HG03520 (cell line): ENCODE results near the gene STK32A.

ENCODE experiments used
- ATAC-seq: cut with Tn5 transposase; IDR thresholded peaks from one replicate; pipeline ENCODE4 v1.9.1; 2021; ENCODE audit warnings: mild to moderate bottlenecking, moderate library complexity; ENCODE audit not compliant: unreplicated experiment

Gene STK32A

DNA sequence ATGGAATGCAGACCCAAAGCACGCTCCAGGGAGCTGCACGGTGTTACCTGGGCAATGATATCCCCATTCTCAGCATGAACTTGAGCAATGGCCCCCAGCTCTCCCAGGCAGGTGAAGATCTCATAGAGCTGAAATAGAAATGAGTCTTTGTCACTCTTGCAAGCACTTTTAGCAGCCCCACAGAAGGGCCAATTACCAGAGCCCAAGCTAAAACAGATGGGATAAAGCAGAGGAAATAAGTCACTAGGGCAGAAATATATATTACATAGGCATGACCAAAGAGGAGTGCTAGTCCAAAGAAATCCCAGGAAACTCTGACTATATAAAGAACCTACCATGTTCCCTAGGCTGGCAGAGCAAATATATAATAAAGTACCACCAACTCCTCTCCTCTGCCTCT, 177.7 kb downstream of the STK32A start:
- ATAC-seq: no peak

DNA sequence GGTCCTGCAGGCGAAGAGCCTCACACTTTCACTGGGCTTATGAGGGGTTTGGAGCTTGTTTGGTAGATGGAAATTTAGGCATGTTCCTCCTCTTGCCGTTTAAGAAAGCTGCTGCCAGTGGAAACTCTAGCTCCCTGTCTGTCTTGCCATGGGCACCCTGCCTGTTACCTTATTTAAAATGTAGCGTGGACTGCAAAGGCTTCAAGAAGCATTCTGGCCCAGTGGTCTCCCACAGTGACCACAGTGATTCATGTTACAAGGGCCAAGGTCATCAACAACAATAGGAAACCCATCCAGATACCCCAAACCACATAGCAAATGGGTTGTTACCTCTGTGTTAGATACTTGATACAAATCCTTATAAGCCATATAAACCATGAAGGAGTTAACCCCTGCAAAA, 178.4 kb downstream of the STK32A start:
- no peak for ATAC-seq

DNA sequence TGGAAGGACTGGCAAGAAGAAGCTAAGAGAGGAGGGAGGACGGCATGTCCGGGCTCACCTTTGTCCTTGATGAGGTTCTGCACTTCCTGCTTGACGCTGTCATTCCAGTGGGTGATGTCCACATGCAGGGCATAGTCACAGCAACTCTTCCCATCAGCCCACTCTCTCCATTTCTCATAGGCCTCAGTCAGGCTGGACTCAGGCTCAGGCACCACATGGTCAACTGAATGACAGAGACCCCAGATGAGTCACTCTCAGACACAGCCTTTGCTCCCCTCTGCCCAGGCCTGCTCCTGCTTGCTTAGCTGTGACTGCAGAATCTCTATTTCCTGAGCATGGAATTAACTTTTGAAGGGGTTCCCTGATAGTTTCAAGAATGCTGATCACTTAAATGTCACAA, 180.8 kb downstream of the STK32A start:
- ATAC-seq: no peak

DNA sequence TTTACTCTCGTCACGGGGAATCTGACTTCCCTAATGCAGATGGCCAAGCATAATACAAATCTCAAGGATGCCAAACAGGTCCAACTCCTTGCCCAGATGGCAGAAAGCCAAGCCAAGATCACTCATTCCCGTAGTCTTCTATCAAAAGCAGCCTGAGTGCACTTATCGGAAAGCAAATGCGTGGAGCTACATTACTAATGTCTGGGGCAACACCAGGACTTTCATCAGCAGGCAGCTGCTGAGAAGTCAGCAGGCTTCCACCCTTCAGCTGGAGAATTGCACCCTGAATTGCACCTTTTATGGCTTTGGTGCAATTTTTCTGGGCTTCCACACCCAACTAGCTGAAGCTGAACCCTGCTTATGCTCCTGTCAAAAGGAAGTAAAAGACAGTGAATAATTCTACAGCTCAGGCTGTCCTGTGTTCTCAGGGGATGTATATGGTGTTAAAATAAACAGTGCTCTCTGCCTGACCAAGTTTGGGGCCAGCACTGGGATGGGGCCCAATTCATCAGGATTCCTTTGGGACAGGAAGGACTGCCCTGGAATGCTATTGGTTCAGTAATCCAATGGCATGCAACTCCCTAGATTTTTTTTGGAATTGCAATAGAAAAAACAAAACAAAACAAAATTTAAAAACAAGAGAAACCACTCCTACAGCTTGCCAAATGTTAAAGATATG, 182.4 kb downstream of the STK32A start:
- no peak for ATAC-seq

DNA sequence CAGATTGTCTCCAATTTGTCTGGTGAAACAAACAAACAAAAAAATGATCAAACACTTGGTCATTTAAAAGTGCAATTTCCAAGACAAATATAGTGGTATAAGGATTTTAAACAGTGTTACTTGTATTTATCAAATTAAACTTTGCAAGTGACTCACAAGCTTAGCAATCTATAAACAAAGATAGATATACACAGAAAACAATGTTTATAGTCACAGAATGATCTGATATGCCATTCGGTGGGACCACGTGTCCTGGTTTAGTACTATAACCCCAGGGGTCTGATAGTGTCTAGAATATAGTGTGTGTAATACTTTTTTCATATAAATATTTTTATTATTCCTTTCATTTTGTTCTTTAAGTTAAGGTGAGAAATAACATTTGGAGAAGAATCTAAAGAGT, 183.8 kb downstream of the STK32A start:
- no peak for ATAC-seq

DNA sequence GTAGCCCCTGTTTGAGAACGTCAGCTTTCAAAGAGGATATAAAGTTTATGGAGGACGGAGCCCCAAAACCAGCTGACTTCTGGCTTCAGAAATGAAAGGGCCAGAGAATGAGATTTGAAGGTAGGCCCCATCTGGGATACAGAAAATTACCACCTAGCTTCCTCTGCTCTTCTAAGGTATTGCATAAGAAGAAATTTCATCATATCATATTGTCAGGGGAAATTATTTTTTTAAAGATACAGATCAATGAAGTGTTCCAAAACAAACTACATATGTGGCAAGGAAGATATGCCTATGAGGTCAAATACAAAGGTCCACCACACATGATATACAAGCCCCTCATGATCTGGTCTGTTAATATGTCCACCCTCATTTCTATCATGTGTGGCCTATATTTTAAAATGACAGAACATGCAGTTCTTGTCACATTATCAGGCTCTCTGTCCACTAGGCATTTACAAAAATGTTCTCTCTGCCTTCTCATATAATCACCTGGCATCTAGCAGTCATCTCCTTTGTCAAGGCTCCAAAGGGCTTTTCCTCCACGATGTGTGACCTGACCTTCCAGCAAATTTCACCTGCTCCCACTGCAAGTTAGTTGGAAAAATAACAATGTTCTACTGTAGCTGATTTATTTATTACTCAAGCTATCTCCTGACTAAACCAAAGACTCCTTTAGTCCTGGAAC, 192.0 kb downstream of the STK32A start:
- ATAC-seq: no peak

DNA sequence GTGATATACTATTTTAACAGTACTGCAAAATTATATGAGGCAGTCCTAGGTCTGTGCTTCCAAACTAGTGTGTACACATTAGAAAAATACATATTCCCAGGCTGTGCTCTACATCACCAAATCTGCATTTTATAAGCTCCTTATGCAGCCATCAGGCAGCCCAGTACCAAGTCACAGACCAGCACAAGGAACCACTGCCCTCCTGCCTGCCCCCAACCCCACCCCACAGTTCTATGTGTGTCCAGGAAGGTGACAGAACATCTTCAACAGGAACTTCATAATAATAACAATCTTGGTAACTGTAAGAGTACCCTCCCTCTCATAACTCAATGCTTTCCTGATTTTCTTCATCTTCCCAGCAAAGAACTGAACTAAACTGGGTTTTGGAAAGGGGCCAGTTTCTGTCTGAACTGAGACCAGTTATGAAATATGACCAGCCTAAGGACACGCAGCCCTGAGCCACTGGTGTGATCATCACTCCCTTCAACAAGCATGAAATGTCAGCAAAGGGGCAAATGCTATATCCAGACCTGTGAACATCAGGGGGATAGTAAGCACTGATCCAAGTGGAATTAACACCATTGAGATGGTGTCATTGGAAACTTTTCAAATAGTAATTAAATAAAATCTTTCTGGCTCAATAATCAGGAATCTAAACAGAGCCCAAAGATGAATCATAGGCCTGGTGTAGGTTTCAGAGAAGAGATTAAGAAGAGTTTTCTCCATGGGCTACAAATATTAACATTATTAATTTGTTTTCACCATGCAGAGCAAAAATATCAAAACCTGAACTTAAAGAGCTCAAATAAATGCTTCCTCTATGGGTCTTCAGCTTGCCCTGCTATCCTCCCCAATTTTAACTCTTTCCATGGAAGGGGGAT, 192.9 kb downstream of the STK32A start:
- ATAC-seq: no peak

DNA sequence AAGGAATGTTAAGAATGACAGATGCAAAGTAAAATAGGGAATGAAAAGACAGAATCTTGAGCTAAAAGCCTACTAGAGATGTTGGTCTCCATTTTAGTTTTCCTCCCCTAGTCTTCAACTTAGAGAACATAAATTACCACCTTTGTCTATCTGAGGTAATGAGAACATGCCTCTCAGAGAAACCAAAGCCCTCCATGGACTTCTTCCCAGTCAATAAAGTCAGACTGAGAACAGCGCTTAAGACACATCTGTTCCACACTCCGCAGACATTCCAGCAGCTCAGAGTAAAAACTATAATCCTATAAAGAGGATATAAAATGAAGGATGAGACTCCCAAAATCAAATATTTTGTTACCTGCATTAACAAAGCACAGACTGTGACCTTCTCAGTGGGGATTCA, 195.8 kb downstream of the STK32A start:
- ATAC-seq: no peak

DNA sequence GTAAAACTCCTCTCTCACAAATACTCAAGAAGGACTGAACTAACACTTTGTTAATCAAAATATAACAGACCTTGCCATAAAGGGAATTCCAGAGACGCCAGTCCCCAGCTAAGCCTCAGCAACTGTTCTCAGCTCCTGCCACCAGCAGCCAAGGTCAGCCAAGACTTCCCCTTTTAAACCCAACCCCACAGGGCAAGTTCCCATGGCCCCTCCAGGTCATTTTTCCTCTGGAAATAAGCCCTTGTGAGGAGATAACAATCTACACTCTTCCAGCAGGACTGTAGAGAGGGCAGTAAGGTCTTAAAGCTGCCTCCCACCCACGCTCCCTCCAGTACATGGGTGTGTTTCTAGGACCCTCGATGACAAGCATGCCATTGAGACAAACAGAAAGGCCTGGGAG, 196.8 kb downstream of the STK32A start:
- no peak for ATAC-seq

DNA sequence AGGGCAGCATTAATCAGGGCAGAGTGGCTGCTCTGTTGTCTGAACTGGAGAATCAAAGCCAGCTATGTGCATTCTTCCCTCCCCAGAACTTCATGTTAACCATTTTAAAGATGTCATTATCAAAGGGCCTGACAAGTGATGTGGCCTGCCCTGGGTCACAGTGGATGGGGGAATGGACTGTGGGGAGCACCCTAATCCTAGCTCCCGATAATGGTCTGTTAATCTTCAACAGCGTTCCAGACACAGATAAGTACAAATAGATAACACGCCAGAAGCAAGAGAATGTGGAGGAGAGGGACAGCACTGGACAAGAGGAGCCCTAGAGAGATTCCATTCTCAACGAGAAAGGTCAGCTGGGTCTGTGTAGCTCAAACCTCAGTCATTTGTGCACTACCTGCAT, 197.5 kb downstream of the STK32A start:
- ATAC-seq: no peak

DNA sequence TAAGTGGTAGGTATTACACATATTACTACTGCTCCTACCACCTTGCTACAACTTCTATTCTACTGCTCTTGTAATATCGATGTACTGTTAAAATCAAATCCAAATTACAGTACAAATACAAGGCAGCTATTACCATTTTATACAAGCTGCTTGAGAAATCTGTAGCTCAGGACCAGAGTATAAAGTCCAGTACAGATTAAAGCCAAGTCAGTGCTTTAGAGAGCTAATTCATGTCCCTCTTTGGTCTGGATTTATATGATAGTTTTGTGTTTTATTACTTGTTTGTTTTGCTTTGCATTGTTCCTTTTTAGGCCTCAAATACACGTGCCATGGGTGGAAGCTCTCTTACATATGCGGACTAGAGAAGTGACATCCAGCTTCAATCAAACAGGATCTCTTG, 199.2 kb downstream of the STK32A start:
- ATAC-seq: no peak

DNA sequence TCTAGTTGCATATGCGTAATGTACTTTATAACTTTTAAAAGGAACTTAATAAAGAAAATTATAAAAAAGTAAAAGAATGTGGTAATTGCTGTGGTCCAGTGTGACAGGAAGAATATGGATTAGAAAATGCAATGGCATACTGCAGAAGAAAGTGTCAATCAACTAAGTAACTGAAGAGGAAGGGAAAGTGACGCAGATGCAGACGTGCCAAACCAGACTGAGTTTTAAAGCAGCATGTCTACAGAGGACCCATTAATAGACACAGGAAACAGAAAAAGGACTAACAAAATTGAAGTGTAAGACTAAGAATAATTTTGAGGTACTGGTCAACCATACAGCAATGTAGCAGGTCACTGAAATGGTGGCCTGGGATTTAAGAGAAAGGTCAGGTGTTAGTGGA, 201.8 kb downstream of the STK32A start:
- peak; percentile 60 for ATAC-seq

DNA sequence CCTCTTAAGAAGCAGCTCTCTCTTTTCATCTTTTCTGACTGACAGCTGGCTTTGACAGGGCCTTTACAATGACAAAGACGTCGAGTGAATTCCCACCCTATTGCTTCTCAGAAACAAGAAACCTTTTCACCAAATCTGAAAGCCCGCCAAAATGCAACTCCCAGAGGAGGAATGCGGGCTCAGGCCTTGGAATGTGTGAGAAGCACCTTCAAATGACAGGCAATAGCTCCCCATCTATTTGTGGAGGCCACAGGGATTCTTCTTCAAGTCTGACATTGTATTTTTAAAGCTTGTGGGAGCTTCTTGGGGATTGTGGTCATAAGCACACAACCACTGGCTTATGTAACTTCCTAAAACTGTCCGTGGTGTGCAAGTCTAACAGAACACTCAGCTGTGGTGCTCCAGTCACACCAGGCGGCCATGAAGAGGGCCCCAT, 202.4 kb downstream of the STK32A start:
- ATAC-seq: no peak
